ENCODE measurements around the gene MAGI2. TPM values are rescaled to one million over a fixed set of nuclear protein-coding genes. Genes with fewer than 3 reads are reported as not detected.

Gene MAGI2
- total and polyA plus RNA-seq, 8 donors, result 6.1 to 9.2 (median 7.1) TPM

GRCh38 chr7:78448911-78449310, 1004.6 kb downstream of the MAGI2 start:
- no peak overlapping the region for H3K27ac ChIP-seq
- DNase-seq (no peak), ATAC-seq (no peak)
- no peaks in the 10 kb centered on the region for H3K9me3 ChIP-seq
- no peaks in the 10 kb centered on the region for H3K27me3 ChIP-seq
- no peak for TF ChIP-seq CTCF (IDR thresholded peaks at IDR 0.05)
- intact Hi-C loops (cut with DNase I), result no loop called here
- no peaks in the 10 kb centered on the region for H3K36me3 ChIP-seq
- H3K4me1 ChIP-seq, result no peaks in the 10 kb centered on the region
- no peak overlapping the region for H3K4me3 ChIP-seq

GRCh38 chr7:78444267-78444666, 1009.2 kb downstream of the MAGI2 start:
- H3K4me1 ChIP-seq, result no peaks in the 10 kb centered on the region

GRCh38 chr7:78443811-78444210, 1009.7 kb downstream of the MAGI2 start:
- intact Hi-C loops (cut with DNase I), result no loop called here
- no peak overlapping the region for H3K4me3 ChIP-seq
- no peaks in the 10 kb centered on the region for H3K9me3 ChIP-seq
- H3K4me1 ChIP-seq, result no peaks in the 10 kb centered on the region
- H3K36me3 ChIP-seq, result no peaks in the 10 kb centered on the region
- DNase-seq (no peak), ATAC-seq (no peak)
- TF ChIP-seq CTCF (IDR thresholded peaks at IDR 0.05), result no peak
- H3K27ac ChIP-seq, result no peak overlapping the region
- H3K27me3 ChIP-seq, result no peaks in the 10 kb centered on the region

More at GRCh38 chr7:78444267-78444666, 1009.2 kb downstream of the MAGI2 start:
- DNase-seq, result no peak
- Histone ChIP-seq H3K4me3 (no peak overlapping the region), H3K36me3 (no peaks in the 10 kb centered on the region), H3K9me3 (no peaks in the 10 kb centered on the region), H3K27me3 (no peaks in the 10 kb centered on the region), H3K27ac (no peak overlapping the region)
- intact Hi-C loops (cut with DNase I), result no loop called here
- no peak for TF ChIP-seq CTCF (IDR thresholded peaks at IDR 0.05)
- ATAC-seq, result no peak

- no peak for TF ChIP-seq CTCF (IDR thresholded peaks at IDR 0.05)
- intact Hi-C loops (cut with DNase I), result no loop called here
- H3K27me3 ChIP-seq, result no peaks in the 10 kb centered on the region
- no peak overlapping the region for H3K4me3 ChIP-seq
- no peaks in the 10 kb centered on the region for H3K36me3 ChIP-seq
- no peak overlapping the region for H3K27ac ChIP-seq
- H3K4me1 ChIP-seq, result no peaks in the 10 kb centered on the region
- no peaks in the 10 kb centered on the region for H3K9me3 ChIP-seq
- ATAC-seq (no peak), DNase-seq (no peak)
Observed at GRCh38 chr7:78441737-78442136, 1011.7 kb downstream of the MAGI2 start.

GRCh38 chr7:78438433-78438832, 1015.0 kb downstream of the MAGI2 start:
- Histone ChIP-seq H3K4me1 (no peaks in the 10 kb centered on the region), H3K36me3 (no peaks in the 10 kb centered on the region), H3K4me3 (no peak overlapping the region), H3K27ac (no peak overlapping the region), H3K9me3 (no peaks in the 10 kb centered on the region), H3K27me3 (no peaks in the 10 kb centered on the region)
- no peak for TF ChIP-seq CTCF (IDR thresholded peaks at IDR 0.05)
- ATAC-seq (no peak), DNase-seq (no peak)
- intact Hi-C loops (cut with DNase I), result no loop called here

All from left lung (tissue), 10 donors.